ENCODE results near the gene TMEM240.
"Not testable (repeated sequence)": the region's sequence is repeated elsewhere in the genome, so short reads cannot be mapped to it uniquely, and the experiment has no call there.

Gene TMEM240

GRCh38 chr1:1524750-1525383 is 15.6 kb downstream of the TMEM240 start:
- DNase-seq (ENCODE audit: low read depth): not testable (repeated sequence)

DNA sequence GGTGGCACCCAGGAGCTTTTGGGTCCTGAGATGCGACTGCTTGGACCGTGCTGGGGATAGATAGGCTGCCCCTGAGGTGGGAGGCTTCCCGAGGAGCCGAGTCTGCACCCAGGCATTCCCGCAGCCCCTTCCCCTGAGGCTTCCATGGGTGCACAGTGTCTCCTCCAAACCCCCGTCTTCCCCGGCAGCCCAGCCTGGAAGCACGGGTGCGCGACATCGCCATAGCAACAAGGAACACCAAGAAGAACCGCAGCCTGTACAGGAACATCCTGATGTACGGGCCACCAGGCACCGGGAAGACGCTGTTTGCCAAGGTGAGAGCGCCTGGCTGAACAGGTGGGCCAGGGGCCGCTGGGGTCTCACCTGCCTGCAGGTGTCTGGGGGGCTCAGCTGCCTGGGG is 16.8 kb downstream of the TMEM240 start:
- DNase-seq (ENCODE audit: low read depth): not testable (repeated sequence)

GRCh38 chr1:1523226-1523625 is 17.2 kb downstream of the TMEM240 start:
- not testable (repeated sequence) for DNase-seq (ENCODE audit: low read depth)

- not testable (repeated sequence) for DNase-seq (ENCODE audit: low read depth)
Measured at GRCh38 chr1:1522536-1522935, 17.9 kb downstream of the TMEM240 start.

DNA sequence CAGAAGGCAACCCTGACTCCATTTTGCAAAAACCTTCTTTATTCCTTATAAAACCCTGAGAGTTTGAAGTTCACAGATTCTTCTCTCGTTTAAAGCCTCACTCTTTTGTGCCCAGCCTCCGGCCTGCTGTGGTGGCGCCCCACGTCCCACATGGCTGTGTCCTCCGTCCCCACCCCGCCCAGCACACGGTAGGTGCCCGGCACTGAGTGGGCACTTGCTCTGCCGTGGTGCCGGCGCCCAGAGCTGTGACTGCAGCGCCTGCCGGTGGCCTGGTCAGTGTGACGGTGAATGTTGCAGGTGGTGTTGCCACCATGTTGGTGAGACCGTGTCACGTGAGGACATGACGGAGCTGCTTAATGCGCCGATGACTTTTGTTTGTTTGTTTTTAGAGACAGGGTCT is 19.1 kb downstream of the TMEM240 start:
- no peak for DNase-seq (ENCODE audit: low read depth)

GRCh38 chr1:1519805-1520505 is 20.5 kb downstream of the TMEM240 start:
- not testable (repeated sequence) for DNase-seq (ENCODE audit: low read depth)

DNA sequence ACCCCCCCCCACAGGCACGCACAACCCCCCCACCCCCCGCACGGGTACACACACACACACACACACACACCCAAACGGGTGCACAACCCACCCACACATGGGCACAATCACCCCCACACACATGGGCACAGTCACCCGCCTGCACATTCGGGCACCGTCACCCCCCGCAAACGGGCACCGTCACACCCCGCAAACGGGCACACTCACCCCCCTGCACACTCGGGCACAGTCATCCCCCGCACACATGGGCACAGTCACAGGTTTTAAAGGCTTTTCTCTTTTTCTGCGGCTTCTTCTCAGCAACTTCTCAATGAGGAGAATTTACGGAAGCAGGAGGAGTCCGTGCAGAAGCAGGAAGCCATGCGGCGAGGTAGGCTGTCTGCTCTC is 21.8 kb downstream of the TMEM240 start:
- DNase-seq (ENCODE audit: low read depth): not testable (repeated sequence)

DNA sequence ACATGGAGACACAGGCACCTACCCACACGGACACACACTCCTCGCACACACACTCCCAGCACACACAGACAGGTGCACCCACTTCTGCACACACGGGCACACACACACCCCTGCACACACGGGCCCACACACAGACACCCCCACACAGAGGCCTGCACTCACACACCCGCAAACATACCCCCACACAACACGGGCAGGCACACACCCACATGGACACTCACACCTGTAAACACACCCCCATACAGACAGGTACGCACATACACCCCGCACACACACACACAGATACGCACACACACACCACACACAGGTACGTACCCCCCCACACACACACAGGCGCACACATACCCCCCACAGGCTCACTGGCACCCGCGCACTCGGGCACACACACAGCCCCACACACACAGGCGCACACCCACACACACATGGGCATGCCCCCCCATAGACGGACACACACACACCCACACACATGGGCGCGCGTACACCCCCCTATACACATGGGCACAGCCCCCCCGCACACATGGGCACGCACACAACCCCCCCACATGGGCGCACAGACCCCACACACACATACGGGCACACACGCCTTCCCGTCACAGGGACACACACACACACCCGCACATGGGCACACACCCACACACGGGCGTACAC is 22.3 kb downstream of the TMEM240 start:
- DNase-seq (ENCODE audit: low read depth): no peak

DNA sequence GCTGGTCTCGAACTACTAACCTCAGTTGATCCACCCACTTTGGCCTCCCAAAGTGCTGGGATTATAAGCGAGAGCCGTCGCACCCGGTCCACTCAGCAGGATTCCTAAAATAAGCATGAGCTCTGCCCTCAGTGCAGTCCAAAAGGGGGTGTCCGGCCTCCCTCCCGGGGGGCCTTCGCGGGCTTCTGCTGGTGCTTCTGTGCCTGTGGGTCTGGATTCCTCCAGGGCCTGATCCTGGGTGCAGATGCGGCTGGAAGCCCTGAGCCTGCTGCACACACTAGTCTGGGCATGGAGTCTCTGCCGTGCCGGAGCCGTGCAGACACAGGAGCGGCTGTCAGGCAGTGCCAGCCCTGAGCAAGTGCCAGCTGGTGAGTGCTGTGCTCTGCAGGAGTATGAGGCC is 23.5 kb downstream of the TMEM240 start:
- DNase-seq (ENCODE audit: low read depth): not testable (repeated sequence)

GRCh38 chr1:1514376-1514775 is 26.0 kb downstream of the TMEM240 start:
- not testable (repeated sequence) for DNase-seq (ENCODE audit: low read depth)

DNA sequence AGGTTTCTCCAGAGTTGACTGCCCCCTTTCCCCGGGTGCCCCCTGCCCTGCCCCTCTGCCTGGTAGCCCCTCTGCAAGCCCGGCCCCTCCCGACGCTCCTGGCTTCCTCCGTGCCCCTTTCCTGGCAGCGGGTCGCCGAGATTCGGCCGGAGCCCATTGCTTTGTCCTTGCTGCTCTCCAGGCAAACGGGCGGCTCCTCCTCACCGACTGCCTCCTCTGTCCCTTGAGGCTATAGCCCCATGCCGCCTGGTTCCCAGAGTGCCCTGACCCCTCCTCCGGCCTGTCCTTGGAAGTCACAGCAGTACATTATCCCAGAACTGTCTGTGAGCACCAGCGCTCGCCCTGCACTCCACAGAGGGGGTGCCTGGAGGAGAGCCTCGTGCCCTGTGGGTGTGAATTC is 26.7 kb downstream of the TMEM240 start:
- DNase-seq (ENCODE audit: low read depth): not testable (repeated sequence)

GRCh38 chr1:1512425-1512824 is 28.0 kb downstream of the TMEM240 start:
- DNase-seq (ENCODE audit: low read depth): not testable (repeated sequence)

DNA sequence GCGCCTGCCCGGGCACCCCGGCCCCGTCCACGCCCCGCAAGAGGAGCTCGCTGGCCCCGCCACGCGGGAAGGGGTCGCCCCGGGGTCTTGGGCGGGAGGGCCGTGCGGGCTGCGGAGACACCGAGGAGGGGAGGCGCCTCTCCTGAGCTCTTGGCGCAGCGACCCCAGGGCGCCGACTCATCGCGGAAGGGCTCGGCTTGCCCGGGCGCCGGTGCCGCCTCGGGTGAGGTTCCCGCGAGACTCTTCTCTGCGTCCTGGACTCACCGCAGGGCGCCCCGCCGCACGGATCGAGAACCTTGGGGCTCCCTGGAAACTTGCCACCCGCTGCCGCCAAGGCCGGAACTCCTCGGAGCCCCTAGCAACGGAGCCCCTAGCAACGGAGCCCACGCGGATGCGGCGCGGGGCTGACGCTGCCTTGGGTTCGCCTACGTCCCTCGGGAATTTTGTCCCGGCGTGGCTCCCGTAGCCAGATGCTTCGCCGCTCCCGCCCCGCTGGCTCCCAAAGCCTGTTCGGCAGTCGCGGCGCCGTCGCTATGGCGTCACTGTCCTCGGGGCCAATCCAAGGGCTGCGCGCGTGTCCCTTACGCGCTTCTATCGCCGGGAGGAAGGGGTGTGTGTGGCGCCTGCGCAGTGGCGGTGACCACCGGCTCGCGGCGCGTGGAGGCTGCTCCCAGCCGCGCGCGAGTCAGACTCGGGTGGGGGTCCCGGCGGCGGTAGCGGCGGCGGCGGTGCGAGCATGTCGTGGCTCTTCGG is 28.7 kb downstream of the TMEM240 start, which contains the start of gene ATAD3A:
Gene ATAD3A, plus strand, starts transcription at position 630 of the 753 bp plus-strand sequence. Its CDS starts 107 bp downstream, at position 737.
- peak; percentile 95 for DNase-seq (ENCODE audit: low read depth)

GRCh38 chr1:1510912-1511532 is 29.4 kb downstream of the TMEM240 start:
- no peak for DNase-seq (ENCODE audit: low read depth)

DNA sequence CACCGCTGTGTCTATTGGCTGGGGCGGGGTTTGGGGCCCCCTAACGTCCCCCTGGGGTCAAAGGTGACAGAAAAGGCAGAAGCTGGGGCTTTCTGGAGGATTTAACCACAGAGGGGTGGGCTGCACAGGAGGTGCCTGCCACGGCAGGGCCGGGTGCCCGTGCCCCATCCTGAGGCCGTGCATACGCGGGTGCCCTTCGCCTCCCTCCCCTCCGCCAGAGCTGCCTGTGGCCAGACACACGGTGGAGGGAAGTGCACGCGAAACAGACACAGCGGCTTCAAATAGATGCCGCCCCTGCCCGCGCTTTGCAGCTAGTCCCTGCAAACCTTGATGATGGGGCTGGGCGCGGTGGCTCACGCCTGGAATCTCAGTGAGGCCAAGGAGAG is 31.0 kb downstream of the TMEM240 start:
- not testable (repeated sequence) for DNase-seq (ENCODE audit: low read depth)

DNA sequence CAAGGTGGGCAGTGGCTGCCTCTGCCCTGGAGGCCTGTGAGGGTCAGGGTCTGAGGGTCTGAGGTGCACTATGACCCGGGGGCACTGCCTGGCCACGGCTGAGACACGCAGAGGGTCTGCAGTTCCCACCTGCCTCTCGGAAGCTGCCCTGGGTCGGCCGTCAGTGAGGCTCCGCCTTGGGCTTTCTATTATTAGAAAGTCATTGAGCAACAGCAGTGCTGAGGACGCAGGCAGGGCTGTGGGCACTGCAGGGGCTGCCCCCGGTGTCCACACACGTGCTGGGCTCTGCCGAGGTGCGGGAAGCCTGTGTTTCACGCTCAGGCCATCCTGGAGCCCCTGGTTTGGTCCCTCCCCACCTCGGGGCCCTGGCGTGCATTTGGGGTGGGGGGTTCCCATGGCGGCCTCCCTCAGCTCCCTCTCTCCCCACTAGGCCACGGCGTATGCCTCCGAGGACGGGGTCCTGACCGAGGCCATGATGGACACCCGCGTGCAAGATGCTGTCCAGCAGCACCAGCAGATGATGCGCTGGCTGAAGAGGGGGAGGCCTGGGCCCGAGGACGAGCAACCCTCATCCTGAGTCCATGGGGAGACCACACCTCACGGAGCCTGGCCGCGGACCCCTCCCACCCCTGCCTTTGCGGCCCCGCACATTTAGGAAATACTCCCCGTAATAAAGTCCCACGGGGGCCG is 31.5 kb downstream of the TMEM240 start:
- not testable (repeated sequence) for DNase-seq (ENCODE audit: low read depth)

DNA sequence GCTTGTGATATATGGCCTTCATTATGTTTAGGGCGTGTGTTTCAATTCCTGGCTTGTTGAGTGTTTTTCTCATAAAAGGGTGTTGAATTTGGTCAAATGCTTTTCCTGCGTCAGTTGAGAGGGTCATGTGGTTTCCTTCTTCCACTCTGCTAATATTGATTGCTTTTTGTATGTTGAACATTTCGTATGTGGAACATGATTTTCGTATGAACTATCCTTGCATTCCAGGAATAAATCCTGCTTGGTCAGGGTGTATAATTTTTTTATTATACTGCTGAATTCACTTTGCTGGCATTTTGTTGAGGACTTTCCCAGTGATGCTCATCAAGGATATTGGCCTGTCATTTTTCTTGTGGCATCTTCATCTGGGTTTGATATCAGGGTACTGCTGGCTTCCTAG is 33.1 kb downstream of the TMEM240 start:
- DNase-seq (ENCODE audit: low read depth): no peak

DNA sequence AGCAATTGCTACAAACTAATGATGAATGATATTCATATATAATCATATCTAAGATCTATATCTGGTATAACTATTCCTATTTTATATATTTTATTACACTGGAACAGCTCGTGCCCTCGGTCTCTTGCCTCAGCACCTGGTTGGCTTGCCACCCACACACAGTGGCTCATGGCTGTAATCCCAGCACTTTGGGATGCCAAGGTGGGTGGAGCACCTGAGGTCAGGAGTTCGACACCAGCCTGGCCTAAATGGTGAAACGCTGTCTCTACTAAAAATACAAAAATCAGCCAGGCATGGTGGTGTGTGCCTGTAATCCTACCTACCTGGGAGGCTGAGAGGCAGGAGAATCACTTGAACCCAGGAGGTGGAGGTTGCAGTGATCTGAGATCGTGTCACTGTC is 34.6 kb downstream of the TMEM240 start:
- not testable (repeated sequence) for DNase-seq (ENCODE audit: low read depth)

DNA sequence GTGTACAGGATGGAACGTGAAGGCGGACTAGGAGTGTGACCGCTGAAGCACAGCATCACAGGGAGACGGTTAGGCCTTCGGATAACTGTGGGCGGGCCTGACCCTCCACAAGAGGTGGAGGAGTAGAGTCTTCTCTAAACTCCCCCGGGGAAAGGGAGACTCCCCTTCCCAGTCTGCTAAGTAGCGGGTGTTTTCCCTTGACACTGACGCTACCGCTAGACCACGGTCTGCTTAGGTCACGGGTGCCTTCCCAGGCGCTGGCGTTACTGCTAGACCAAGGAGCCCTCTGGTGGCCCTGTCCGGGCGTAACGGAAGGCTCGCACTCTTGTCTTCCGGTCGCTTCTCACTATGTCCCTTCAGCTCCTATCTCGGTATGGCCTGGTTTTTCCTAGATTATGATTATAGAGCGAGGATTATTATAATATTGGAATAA is 35.0 kb downstream of the TMEM240 start:
- DNase-seq (ENCODE audit: low read depth): not testable (repeated sequence)

GRCh38 chr1:1504777-1505365 is 35.6 kb downstream of the TMEM240 start:
- peak; percentile 56 for DNase-seq (ENCODE audit: low read depth)

Measured in T follicular helper cell (primary cell).